Measurements from ENCODE around the gene TNC.
A peak's percentile ranks its signal among the peaks of the same experiment; 100 is the strongest.

The TNC gene

DNA sequence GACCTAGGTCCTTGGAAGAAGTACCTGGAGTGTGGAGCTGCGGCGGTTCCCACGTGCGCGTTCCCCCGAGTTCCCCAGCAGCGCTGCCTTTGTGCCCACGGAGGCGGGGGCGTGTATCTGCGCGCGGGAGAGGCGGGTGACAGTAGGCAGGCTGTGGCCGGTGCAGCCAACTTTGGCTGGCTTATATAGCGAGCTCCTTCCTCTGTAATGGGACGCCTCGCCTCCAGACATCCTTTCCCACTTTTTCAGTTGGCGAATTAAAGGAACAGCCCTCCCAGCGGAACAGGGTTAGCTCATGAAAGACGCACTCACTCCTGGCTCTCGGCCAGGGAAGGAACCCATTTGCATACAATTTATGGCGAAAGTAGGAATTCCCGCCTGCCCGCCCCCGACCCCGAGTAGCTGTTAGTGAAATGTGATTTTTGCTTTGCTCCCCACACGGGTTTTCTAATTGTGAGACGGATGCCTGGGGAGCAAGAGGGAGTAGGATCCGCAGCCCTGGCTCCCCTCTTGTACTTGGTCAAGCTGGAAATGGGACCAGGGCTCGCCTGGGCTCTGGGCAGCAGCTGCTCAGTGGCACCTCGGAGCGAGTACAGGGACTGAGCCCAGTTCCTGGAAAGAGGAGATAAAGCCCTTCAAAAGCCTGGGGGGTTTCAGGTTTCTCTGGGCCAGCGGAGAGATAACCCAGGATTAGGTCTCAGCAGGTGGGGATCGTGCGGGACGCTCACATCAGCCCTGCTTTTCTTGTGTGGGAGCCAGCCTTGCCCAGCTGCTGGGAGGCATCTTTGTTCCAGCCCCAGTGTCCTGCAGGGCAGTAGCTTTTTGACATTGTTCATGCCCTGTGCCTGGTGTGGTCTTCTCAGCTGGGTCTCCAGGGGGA lies at the start of gene TNC:
Gene TNC, minus strand, starts transcription at position 159 of the 880 bp plus-strand sequence. CDS start 27,139 bp downstream, outside the sequence.
- peak; percentile 68 for DNase-seq

GRCh38 chr9:115167175-115167574 lies 49.2 kb upstream of the TNC start:
- peak; percentile 90 for DNase-seq

DNA sequence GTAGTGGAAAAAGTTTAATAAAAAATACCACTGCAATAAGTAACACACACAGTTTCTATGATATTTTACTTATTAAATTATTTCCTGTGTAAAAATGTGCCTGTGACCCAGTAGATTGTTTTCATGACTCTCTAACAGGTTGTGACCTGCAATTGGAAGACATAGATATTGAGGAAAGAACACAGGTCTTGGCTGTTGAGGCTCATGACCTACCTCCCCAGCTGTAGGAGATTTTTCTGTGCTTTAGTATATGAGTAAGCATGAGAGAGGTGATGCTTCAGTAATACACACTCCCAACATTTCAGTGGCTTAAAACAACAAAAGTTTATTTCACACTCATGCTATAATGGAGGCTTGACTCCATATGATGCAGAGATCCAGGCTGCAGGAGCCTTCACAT lies 47.3 kb upstream of the TNC start:
- DNase-seq: no peak

DNA sequence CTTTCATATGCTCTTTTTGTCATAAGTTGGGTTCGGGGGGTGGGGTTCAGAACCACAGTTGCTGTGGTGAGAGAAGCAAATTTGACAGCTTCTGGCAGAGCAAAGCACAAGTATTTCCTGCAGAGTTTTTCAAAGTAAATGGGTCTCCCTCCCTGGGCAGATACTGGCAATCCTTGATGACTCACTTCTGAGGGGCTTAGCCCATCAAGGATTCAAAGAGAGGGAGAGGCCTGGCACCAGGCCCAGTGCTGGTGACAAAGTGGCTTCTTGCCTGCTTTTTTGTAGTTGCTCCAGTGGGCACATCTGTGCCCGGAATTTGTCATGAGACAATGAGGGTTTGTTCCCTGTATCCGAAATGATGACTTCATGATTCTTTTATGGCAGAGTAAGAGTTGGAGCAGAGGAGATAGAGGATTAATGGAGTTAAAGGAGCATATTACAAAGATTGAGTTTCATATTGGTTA lies 46.6 kb upstream of the TNC start:
- DNase-seq: peak; percentile 48

DNA sequence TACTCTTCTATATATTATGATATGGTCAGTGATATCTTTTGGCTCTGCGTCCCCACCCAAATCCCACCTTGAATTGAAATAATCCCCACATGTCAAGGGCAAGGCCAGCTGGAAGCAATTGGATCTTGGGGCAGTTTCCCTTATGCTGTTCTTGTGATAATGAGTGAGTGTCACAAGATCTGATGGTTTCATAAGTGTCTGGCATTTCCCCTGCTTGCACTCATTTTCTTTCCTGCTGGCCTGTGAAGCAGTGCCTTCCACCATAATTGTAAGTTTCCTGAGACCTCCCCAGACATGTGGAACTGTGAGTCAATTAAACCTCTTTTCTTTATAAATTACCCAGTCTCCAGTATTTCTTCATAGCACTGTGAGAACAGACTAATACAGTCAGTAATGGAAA lies 45.0 kb upstream of the TNC start:
- DNase-seq: no peak

GRCh38 chr9:115161446-115161845 lies 43.5 kb upstream of the TNC start:
- DNase-seq: no peak

- peak; percentile 44 for DNase-seq
Observed at GRCh38 chr9:115158661-115159481, 40.9 kb upstream of the TNC start.

DNA sequence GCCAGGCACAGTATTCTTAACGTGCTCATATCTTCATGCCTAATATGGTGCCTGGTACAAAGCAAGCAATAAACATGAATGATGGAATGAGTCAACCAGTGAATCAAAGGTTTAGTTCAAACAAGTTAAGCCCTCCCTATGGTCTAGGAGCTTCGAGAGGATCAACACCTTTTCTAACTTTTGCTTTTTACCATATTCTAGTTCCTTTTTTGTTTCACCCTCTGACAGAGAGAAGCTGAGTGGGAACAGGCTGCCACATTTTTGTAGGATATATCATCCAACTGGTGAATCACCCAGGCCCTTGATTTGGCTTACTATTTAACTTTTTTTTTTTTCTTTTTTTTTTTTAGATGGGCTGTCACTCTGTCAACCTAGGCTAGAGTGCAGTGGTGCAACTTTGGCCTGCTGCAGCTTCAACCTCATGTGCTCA lies 39.3 kb upstream of the TNC start:
- peak; percentile 79 for DNase-seq

DNA sequence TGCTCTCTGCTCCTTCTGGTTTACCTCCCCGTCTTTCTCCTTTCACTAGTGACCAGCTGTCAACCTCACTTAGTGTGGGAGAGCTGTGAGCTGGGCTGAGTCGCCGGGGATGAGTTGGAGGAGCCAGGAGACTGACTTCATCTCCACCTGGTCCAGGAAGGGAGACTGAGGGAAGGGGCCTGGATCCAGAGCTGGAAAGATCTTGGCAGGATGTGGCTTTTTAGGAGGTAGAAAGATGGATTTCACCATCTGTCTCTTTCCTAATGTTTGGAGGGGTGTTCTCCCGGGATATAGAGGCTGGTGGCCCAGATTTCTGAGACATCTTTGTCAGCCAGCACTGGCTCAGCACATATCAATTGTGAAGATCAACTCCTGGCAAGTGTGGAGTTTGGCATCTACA lies 37.1 kb upstream of the TNC start:
- DNase-seq: peak; percentile 11

DNA sequence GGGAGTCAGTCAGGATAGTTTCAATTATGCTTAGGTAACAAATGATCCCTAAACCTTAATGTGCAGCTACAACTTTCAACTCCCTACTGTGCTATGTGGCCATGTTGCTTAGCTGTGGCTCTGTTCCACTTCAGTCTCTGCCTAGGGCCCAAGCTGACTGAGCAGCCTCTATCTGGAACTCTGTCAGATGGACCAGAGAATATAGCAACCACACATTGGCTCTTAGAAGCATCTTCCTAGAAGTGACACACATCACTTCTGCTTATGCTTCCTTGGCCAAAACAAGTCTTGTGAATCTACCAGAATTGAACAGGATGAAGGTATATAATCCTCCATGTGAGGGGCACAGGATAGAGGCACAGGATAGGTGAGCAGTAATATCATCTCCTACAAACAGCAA lies 36.7 kb upstream of the TNC start:
- no peak for DNase-seq

GRCh38 chr9:115152281-115152820 lies 34.4 kb upstream of the TNC start:
- no peak for DNase-seq

DNA sequence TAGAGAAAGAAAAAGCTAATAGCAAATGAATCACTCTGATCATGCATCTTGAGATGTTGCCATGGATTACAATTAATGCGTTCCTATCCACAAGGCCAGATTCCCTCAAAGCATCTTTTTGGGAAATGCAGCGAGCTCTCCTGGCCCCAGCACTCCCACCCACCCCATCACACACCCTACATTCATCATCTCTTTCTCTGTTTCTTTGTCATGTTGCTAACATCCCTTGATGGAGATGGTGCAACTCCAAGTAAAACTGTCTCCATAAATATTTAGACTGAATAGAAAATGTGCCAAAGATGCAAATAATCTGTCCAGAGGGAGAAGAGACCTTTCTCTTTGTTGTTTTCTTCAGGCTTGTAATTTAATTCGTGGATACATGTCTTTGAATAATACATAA lies 30.8 kb upstream of the TNC start:
- DNase-seq: no peak

GRCh38 chr9:115146581-115147021 lies 28.6 kb upstream of the TNC start:
- peak; percentile 84 for DNase-seq

DNA sequence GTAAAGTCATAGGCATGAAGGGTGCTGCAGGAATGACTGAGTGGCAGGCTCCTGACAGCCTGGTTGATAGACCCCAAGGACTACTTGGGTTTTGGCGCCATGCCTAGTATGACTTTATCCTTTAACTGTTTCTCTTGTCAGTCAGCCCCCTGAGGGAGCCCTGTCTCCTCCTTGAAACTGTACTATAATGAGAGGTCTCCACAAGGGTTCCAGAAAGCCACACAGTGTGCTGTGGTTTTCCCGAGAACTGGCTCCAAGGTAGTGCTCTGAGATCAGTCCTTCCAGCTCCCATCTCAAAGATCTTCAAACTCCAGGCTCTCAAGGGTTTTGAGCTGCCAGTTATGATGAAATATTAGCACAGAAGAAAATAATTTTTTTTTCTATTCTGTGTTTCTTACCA lies 26.7 kb upstream of the TNC start:
- peak; percentile 41 for DNase-seq

DNA sequence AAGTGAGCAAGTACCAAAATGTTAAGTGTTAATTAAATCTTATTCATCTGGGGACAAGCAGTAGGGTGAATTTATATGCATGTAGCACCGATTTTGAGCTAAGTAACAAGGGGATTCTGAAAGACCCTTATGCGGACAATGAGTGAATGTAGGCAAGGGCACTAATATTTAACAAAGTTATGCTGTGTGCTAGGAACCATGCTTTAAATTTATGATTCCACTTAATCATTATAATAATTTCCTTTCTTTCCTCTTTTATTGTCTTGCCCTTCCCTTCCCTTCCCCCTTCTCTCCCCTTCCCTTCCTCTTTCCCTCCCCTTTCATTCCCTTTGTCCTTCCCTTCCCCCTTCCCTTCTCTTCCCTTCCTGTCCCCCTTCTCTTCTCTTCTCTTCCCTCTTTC lies 25.7 kb upstream of the TNC start:
- no peak for DNase-seq

DNA sequence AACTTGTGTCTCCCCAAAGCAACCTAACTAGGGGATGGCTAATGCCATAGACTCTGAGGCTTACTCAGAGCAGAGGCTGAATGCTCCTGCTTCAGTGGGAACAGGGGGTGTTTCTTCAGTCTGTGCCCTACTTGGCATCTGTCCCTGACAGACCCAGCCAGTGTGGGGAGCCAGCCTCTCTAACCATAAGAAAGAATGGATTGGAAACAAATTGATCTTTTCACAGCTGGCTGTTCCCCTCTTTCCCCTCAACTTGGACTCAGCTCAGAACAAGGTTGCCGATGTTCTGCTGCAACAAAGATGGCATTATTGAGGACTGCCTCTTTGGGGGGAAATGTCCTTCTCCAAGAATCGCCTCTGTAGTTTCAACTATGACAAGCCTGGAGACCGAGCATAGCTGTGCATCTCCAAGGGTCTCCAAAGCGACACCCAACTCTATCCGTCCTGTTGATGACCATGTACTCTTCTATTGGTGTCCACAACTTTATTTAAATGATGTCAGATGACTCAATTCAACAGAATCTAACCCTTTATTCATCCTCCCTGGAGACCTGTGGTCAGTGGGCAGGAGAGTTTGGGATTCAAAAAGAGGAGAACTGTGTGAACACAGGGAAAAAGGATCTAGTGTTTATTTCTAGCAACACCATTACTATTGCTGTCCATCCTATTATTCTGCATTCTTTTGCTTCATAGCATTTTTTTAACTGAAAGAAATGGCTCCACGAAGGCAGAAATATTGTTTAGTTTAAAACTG lies 24.7 kb upstream of the TNC start:
- DNase-seq: no peak

GRCh38 chr9:115142090-115142489 lies 24.1 kb upstream of the TNC start:
- DNase-seq: no peak

DNA sequence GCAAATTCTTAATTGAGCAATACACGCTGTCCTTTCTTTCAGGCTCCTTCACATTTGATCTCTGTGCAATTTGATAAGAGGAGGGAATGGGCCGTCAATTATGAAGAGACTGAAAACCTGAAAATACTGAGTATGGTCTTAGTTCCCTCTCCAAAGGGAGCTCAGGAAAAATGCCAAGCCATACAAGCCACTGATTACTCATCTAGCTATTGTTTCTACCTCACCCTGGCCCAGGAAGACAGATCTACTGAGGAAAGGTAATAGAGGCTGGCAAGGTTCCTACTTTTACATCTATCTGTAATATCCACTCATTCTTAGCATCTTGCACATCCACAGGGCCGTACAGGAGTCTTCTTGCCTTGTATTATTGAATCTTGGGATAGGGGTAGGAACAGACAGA lies 23.7 kb upstream of the TNC start:
- DNase-seq: no peak

GRCh38 chr9:115138151-115138550 lies 20.2 kb upstream of the TNC start:
- DNase-seq: peak; percentile 29

DNA sequence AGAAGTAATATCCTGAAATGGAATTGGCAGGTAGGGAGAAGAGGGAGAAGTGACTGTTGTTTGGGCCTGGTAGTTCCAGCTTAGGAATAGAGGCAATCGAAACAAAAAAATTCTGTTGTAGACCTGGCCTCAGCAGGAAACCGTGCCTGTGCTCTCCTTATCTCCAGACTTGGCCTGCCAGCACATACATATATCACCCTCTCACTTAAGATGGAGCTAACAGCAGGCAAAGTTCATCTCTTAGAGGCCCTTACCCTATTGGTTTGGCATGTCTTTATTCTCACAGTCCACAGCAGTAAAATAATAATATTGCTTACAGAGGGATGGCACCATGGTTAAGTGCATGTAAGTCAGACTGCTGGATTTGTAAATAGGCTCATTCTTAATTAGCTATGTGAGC lies 19.6 kb upstream of the TNC start:
- peak; percentile 43 for DNase-seq

DNA sequence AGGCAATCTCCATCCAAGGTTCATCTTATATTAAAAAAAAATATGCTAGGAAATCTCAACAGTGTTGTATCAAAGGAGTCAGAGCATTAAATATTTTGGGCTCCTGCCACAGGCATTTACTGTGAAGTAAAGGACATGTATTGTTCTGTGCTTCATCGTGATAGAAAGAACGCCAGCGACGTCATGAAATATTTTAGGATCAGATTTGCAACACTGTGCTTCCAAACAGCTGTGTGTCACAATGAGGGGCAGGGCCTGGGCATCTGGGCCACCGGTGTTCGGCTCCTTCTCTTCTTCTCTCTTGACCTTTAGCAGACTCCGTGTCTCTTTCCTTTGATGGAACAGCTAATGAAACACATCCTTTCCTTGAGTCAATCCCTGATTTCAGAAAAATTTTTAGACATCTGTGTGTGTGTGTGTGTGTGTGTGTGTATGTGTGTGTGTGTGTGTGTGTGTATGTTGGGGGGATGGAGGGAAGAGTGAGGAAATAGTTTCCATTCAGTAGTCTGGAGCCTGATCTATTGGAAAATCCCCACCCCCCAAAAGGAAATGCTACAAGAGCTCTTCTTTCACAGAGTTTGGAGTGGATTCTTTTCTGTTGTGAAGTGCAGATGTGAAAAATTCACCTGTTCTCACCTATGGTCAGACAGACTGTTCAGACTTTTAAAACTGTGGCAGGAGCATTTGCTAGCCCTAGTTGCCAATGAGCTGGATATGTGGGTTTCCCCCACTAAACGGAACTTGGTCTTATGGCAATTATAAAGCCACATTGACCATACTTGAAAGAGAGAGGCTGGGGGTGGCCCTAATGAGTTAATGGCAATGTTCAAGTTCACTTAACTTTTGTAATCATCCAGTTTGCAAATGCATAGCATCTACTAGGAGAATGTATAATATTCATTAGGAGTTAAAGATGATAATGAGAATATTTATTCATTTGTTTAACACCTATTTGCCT lies 18.1 kb upstream of the TNC start:
- DNase-seq: no peak

- DNase-seq: no peak
Observed at GRCh38 chr9:115134941-115135340, 17.0 kb upstream of the TNC start.
